HEK293T (cell line): ENCODE results near the gene REN.

ENCODE experiments used
- ELF4 ChIP-seq: fragments of 450-650 bp; IDR thresholded peaks from 2 replicates; pipeline ENCODE4 v1.6.1; 2017; ENCODE audit warnings: antibody characterized with exemption
- FOXK2 ChIP-seq: fragments of 450-650 bp; IDR thresholded peaks from 2 replicates; pipeline ENCODE4 v1.6.1; 2016; ENCODE audit warnings: mild to moderate bottlenecking
- SUZ12 ChIP-seq: fragments of 450-650 bp; IDR thresholded peaks from 2 replicates; pipeline ENCODE4 v1.6.1; 2016; ENCODE audit warnings: mild to moderate bottlenecking
- TF ChIP-seq, protein P1 (sequence below): fragments of 450-650 bp; IDR thresholded peaks from 2 replicates; pipeline ENCODE4 v1.6.1; 2016

DNA sequence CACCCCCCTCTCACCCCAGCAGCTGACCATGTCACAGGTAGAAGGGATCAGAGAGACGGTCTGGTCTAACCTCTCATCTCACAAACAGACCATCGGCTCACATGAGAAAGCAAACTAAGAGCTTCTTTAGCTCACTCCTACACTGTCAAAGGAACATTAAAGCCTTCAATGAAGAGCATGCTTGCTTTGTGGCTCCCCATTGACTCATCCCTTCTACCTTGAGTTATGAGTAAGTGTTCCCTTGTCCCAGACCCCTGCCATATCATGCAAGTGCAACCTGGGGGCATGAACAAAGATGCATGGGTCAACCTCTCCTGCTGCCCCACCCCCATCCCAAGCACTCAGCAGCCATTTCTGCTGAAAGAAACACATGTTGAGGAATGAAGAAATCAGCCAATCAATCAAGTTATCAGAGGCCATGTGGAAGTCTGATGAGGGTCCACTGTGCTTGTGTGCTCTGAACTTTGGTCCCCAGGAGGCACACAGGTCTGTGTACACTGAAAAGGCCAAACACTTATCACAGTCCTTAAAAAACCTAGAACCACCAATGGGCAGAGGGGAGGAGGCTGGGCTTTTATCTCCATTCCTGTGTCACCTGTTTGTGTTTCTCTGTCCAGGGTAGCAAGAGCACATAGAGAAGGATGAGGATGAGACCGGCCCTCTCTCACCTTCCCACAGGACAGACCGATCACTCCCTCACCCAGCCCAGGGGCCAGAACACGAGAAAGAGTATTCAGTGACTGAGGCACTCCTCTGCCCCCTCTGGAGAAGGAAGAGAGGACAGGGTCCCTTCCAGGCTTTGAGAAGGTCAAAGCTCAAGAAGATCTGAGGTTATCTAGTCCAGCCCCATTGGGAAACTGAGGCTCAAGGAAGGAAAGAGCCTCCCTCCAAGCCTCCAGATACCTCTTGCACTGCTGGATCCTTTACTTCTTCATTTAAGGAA, 23.8 kb downstream of the REN start:
- no peak for TF ChIP-seq FOXK2
- TF ChIP-seq, protein P1, sequence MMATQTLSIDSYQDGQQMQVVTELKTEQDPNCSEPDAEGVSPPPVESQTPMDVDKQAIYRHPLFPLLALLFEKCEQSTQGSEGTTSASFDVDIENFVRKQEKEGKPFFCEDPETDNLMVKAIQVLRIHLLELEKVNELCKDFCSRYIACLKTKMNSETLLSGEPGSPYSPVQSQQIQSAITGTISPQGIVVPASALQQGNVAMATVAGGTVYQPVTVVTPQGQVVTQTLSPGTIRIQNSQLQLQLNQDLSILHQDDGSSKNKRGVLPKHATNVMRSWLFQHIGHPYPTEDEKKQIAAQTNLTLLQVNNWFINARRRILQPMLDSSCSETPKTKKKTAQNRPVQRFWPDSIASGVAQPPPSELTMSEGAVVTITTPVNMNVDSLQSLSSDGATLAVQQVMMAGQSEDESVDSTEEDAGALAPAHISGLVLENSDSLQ, result no peak
- no peak for TF ChIP-seq SUZ12
- no peak for TF ChIP-seq ELF4
